Retinal pigment epithelial cell (primary cell): ENCODE data around the gene TSHZ1.

Experiments
- DNase-seq: peaks from one replicate; pipeline ENCODE4 v3.0.0-alpha.2; 2010; ENCODE audit warnings: low read depth
- H3K4me3 ChIP-seq: 2 replicates; pipeline ENCODE4 v1.5.1; 2011; ENCODE audit warnings: mild to moderate bottlenecking, low read length, control low read depth, moderate library complexity
- TF ChIP-seq, protein P1 (sequence below): conservative IDR thresholded peaks from 2 replicates; pipeline ENCODE4 v1.5.1; 2011; ENCODE audit warnings: low read depth, low read length, control low read depth, inconsistent platforms

TSHZ1 gene

DNA sequence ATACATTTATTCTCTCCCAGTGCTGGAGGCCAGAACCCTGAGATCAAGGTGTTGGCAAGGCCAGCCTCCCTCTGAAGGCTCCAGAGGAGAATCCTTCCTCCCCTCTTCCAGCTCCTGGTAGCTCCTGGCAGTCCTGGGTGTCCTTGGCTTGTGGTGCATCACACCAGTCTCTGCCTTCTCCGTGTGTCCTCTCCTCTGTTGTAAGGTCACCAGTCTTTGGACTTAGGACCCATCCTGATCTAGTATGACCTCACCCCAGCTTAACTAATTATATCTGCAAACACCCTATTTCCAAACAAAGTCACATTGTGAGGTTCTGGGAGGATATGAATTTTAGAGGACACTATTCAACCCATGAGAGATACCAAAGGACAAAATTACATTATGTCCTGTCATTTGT lies 31.1 kb downstream of the TSHZ1 start:
- H3K4me3 ChIP-seq = no peak overlapping the region
- TF ChIP-seq, protein P1, sequence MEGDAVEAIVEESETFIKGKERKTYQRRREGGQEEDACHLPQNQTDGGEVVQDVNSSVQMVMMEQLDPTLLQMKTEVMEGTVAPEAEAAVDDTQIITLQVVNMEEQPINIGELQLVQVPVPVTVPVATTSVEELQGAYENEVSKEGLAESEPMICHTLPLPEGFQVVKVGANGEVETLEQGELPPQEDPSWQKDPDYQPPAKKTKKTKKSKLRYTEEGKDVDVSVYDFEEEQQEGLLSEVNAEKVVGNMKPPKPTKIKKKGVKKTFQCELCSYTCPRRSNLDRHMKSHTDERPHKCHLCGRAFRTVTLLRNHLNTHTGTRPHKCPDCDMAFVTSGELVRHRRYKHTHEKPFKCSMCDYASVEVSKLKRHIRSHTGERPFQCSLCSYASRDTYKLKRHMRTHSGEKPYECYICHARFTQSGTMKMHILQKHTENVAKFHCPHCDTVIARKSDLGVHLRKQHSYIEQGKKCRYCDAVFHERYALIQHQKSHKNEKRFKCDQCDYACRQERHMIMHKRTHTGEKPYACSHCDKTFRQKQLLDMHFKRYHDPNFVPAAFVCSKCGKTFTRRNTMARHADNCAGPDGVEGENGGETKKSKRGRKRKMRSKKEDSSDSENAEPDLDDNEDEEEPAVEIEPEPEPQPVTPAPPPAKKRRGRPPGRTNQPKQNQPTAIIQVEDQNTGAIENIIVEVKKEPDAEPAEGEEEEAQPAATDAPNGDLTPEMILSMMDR = no peak
- DNase-seq = no peak

DNA sequence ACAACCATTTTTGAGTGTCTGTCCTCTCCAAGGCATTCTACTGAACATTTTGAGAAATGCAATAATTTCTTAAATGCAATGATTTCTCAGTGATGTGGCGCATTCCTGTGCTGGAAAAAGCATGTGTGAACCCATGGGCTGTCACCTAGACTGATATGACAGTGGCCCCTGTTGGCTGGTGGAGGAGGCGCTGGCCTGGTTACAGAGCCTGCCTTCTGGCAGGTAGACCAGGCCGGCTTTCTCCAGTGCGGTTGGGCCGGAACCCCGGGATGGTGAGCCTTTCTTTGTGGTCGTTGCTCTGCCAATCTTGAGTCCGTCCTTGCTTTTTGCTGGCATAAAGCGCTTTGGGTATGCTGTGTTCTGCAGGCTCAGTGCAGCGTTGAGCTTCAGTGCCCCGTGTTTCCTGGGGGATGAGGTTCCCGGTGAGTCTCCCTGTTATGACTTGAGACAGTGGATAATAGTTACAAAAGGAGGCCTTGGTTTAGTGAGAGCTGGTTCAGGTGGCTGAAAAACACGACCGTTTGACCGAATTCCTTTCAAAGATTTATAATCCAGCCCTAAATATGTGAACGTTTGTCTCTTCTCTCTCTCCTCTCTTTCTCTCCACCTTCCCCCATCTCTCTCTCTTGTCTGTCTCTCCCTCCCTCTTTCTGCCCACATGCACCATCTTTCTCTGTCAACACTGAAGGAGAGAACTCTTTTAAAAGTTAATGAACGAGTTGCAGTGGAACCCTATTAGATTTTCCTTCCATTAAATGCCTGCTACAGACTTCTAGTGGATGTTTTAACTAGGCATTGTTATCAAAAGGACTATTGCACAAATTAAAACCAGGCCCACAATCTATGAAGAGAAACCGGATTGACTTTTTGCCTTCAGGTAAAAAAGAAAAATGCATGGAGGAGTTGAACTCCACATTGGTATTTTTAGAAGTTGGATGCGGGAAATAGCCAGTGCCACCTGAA lies 34.0 kb downstream of the TSHZ1 start:
- TF ChIP-seq, protein P1 = peak; percentile 46
- no peak overlapping the region for H3K4me3 ChIP-seq
- no peak for DNase-seq

DNA sequence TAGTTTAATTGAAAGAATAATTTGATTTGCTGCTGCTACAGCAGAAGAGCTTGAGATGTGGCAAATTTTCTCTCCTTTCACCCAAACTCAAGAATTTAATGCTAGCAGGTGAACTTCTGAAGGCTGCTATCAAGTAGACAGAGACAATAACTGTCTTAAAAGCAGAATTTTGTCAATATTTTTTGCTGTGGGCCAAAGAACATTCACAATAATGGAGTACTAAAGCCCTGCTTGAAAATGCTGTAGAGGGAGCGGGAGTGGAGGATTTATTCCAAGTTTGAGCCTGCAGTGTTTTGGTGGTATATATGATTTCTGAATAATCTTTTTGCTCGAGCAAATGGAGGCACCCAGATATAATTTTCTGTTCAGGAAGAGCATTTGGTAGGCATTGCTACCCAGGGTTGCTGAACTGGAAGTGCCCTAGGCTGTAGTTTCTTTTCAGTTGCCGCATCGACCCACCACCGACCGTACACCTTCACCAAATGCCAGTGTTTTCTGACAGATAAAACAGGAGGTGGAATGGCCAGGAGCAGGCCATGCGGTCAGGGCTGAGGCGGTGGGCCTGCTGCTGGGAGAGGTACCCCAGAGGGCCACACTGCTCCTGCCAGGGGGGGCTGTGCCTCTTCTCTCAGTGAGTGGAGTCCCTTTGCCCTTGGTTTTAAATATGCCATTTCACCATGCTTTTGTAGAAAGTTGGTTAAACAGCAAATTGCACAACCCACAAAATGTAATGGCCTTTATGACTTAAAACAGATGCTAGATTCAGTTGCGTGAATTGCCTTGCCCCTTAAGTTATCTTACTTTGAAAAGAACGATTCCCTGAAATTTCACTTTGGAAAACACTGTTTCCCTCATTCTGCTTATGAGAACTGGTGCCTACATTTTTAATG lies 36.4 kb downstream of the TSHZ1 start:
- TF ChIP-seq, protein P1 = no peak
- no peak for DNase-seq
- H3K4me3 ChIP-seq = peak overlapping the region; percentile 36

DNA sequence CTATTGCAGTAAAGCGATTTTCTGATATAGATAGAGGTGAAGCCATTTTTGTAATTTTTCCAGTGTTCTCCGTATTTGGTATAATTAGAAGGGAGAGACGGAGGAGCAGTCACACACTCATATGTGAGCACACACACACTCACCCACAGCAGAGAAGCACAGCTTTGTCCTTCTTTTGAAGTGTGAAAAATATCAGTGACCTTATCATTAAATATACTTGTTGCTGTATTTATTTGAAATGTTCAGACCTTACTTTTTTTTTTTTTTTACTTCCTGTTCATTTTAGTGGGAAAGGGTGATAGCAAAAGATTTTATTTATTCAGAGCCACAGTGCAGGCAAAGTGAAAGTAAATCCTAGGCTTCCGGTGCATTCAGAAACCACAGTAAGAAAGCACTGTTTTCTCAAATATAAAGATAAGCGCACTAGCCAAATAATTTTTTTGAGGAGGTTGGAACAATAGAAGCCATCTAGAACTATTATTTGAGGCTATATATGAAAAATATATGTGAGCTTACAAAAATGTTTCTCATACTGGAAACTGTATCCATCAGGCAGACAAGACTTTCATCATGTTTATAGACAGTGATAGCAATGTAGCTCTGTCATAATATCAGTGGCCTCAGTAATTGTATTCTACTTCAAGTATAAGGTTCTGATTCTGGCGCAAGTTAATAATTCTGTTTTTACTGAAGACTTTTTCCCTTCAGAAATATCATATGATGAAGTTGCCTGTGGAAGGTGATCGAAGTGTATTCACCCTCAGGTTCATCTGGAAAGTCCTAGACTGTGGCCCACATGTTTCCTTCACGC lies 37.2 kb downstream of the TSHZ1 start:
- TF ChIP-seq, protein P1 = no peak
- peak overlapping the region; percentile 36 for H3K4me3 ChIP-seq
- DNase-seq = no peak

DNA sequence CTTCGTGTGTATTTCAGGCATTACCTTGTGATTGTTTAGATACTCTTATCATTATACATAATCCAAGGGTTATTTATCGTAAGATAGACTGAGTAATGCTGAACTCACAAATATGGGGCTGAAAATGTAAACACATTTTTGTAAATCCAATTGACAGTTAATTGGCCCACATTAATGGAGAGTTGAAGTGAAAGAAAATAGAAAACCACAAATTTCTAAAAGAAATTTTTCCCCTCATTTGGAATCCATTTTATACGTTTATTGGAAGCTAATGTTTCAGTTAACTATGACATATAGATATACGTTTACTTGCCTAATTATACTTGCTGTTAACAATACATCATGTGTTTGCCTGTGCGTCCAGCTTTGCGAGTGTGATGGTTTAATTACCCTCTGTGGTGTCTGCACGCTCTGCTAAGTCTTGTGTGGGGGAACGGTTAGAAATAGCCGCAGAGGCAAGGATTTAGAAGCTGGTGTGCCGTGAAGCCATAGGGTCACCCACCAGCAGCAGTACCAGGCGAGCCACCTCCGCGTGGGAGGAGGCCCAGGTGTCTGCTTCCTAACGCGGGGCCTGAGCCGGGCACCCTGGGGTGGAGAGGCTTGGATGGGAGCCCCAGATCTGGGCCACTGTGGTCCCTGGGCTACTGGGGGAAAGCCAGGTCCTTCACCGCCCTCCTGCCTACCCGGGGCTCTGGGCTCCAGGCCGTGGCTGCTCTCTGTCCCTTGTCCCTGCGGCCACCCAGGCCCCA lies 38.0 kb downstream of the TSHZ1 start:
- no peak for DNase-seq
- TF ChIP-seq, protein P1 = no peak
- H3K4me3 ChIP-seq = peak overlapping the region; percentile 2

DNA sequence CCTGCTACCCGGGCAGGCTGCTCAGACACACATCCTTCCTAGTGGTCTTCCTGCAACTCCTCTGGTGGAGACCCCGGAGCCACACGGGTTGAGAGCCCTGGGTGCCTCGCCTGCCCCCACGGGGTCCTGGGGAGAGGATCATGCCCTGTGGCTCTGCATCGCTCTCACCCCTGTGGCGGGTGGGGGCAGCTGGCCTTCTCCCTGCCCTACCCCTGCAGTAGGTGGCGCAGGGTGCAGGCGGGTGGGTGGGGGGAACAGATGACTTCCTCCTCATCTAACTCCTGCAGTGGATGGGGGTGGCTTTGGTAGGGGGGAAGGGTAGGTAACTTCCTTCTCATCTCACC lies 38.5 kb downstream of the TSHZ1 start:
- no peak overlapping the region for H3K4me3 ChIP-seq
- no peak for DNase-seq
- TF ChIP-seq, protein P1 = no peak
